ENCODE measurements around the gene CCDC24.

The CCDC24 gene

DNA sequence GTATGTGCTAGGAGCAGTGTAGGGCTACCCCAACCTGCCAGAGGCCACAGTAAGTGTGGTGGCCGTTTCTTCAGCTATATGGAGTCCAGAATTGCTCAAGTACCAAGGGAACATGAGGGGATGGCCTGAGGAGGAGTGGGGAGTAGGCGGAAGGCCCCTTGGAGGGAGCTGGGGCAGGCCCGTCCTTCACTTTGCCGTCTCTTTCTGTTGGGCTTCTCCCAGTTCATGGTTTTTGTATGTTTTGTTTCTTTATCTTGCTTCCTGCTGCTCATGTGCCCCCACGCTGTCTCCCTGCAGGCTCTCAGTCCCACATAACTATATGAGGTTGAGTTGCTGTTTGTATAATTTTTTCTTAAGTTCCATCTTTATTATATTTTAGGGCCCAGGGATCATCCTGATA, 27.5 kb upstream of the CCDC24 start:
- no peak for DNase-seq

DNA sequence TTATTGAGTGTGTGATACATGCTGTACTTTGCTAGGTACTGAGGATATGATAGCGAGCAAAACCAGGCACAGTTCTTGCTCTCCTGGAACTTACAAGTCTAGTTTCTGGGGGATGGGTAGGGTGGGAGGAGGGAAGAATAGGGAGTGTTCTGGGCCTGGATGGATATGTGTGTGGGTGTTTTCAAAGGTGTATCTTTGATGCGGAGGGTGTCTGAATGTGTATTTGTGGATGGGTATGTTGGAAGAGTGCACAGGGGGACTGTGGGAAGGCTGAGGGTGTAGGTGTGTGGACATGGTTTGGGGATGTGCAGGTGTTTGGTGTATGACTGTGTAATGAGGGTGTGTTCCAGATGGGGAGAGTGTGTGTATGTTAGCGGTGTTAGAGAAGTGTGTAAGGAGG, 26.1 kb upstream of the CCDC24 start:
- DNase-seq: no peak

DNA sequence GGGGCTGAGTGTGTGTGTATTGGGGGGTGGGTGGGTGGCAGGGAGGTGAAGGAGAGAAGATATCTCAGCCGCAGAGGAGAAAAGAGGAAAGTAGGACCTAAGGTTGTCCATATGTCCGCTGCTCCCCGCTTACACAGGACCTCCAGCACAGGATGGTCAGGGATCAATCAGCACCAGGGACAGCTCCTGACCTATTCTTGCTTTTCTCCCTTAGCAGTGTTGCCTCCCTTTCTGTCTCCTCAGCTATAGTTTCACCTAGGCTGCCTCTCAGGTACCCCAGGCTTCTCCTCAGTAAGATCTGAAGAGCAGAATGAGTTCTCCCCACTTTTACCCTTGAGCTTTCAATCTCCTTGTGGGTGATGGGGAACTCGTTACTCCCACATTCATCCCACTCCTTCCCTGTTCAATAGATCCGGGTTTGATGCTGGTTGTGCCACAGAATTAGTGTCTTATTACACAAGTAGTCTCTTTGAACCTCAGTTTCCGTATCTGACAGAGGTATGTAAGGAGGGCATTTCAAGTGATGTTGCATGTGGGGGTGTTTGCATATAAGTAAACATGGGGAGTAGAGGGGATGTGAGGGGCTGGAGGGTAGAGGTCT, 23.0 kb upstream of the CCDC24 start:
- no peak for DNase-seq

DNA sequence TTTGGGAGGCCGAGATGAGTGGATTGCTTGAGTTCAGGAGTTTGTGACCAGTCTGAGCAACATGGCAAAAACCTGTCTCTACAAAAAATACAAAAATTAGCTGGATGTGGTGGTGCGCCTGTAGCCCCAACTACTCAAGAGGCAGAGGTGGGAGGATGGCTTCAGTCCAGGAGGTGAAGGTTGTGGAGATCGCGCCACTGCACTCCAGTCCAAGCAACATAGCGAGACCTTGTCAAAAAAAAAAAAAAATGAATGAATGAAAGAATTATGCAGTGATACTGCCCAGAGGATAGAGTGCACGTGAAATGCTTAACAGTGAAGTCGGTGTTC, 22.0 kb upstream of the CCDC24 start:
- DNase-seq: no peak

DNA sequence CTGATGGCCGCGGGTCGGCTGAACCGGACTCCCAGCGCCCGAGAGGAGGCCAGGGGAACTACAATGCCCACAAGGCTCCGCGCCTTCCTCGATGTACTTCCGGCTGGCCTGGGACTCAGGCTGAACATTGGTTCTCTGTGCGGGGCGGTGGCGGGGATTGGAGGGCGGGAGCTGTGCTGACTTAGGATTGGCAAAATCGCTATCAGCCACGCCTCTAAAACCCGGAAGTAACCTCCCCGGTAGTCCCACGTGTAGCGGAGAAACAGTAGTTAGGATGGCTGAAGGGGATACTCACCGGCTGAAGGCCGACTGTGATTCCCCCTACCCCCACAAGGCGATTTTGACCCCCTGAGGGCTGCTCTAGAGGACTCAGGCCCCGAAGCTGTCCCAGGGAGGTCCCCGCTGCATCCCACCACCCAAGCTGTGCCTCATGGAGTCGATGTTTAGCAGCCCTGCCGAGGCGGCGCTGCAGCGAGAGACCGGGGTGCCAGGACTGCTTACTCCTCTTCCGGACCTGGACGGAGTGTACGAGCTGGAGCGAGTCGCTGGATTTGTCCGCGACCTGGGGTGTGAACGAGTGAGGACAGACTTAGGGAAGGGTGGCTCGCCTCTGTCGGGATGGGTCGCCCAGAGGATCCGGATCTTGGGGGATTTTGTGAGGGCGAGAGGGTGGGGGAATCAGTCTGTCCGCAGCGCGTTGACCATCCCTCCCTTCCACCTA, 21.5 kb upstream of the CCDC24 start, which contains the start of gene DPH2:
Gene DPH2 (plus strand): TSS at position 265 of the 721 bp plus-strand sequence. CDS start 166 bp downstream, at position 431.
- DNase-seq: peak; percentile 95

DNA sequence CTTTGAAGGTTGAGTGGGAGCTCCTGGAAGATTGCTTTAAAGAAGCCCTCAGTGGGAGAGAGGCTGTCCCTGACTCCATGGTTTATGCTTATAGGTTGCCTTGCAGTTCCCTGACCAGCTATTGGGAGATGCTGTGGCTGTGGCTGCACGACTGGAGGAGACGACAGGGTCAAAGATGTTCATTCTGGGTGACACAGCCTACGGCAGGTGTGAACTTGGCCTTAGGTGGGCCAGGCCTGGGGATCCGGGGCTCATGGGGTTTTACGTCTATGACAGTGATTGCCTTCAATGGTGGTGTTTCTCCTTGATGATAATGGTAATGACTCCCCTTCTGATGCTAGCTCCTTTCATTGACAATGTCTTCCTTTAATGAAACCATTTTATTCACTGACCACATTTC, 20.9 kb upstream of the CCDC24 start:
- no peak for DNase-seq

DNA sequence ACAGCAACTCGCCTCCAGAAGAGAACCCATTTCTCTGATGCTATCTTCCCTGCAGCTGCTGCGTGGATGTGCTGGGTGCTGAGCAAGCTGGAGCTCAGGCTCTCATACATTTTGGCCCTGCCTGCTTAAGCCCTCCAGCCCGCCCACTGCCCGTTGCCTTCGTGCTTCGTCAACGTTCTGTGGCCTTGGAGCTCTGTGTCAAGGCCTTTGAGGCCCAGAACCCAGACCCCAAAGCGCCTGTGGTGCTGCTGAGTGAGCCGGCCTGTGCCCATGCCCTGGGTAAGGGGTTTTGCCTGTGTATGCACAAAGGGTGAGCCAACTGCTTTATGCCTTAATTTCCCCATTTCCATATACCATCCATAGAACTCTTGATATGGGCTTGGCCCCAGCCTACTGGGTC, 20.5 kb upstream of the CCDC24 start:
- no peak for DNase-seq

DNA sequence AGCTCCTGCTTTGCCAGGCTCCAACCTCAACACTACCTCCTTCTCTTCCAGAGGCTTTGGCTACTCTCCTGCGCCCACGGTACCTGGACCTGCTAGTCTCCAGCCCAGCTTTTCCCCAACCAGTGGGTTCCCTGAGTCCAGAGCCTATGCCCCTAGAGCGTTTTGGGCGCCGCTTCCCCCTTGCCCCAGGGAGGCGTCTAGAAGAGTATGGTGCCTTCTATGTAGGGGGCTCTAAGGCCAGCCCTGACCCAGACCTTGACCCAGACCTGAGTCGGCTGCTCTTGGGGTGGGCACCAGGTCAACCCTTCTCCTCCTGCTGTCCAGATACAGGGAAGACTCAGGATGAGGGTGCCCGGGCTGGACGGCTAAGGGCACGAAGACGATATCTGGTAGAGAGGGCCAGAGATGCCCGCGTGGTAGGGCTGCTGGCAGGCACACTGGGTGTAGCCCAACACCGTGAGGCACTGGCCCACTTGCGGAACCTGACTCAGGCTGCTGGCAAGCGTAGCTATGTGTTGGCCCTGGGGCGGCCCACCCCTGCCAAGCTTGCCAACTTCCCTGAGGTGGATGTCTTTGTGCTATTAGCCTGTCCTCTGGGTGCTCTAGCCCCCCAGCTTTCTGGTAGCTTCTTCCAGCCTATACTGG, 19.9 kb upstream of the CCDC24 start:
- DNase-seq: no peak

DNA sequence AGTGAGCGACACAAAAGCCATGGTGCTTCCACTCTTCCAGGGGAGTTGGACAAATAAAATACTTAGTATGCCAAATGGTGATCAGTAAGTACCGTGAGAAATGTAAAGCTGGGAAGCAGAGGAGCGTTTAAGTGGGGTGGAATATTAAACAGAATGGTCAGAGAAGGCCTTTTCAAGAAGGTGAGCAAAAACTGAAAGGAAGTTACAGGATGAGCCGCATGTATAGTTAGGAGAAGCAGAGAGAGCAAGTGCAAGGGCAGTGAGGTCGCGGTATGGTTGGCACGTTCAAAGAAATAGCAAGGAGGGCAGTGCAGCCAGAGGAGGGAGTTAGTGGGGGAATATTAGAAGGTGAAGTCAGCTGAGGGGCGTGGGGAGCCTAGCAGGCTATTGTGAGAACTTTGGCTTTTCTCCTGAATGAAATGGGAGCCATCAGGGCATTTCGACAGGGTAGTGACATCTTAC, 17.4 kb upstream of the CCDC24 start:
- no peak for DNase-seq

DNA sequence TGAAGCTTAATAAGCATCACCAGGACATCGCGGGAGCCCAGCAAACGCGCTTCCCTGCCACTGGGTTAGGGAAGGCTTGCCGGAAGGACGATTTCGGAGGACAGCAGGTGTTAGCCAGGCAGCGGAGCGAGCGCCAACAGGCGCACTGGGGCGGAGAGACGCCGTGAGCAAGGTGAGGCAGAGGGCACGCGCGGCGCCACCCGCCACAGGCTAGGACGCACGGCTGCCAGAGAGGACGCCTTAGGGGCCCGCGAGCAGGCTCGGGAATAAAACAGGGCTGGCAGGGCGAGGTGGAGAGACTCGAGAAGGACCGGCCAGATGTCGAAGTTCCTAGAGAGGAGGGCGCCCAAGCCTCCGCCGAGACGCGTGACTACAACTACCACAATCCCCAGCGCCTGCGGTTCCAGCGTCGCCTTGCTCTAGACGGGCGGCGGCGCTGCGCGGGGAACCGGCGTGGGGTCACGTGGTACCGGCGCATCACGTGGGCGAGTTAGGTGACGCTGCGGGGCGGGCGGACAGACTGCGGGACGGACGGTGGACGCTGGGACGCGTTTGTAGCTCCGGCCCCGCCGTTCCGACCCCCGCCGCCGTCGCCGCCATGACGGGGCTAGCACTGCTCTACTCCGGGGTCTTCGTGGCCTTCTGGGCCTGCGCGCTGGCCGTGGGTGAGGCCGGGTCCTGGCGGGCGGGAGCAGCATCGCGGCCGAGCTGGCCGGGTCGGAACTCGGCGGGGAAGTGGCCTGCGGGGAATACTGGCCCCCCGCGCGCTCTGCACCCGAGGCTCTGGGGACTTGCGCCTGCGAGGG, 16.8 kb upstream of the CCDC24 start, which contains the start of gene ATP6V0B:
Gene ATP6V0B (plus strand): TSS at position 518 of the 806 bp plus-strand sequence. CDS start 81 bp downstream, at position 599.
- peak; percentile 98 for DNase-seq

DNA sequence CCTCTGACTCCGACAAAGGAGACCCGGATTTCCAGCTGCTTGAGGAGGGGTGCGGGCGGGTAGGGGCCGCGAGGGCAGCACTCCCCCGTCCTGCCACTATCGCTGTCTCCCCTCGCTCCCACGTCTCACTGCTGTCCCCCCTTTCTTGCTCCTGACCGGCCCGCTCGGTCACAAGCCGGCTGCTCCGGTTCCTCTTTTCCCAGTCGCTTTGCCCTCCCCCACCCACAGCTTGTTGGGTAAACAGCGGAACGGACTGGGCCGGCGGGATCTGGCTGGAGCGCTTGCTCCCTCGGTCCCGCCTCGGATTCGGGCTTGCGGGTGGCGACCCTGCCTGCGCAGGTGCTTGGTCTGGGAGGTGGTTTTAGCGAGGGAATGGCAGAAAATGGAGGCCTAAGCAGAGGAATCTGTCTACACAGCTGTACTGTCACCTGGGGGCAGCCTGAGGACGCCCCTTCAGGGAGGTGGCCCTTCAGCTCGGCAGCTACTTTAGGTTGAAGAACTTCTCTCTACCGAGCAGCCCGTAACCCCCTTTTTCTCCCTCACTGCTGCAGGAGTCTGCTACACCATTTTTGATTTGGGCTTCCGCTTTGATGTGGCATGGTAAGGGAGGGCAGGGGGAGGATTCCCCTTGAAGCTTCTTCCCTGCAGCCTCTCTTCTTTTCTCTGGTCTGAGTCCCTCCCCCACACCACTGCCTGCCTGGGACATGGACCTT, 16.0 kb upstream of the CCDC24 start:
- DNase-seq: peak; percentile 71

DNA sequence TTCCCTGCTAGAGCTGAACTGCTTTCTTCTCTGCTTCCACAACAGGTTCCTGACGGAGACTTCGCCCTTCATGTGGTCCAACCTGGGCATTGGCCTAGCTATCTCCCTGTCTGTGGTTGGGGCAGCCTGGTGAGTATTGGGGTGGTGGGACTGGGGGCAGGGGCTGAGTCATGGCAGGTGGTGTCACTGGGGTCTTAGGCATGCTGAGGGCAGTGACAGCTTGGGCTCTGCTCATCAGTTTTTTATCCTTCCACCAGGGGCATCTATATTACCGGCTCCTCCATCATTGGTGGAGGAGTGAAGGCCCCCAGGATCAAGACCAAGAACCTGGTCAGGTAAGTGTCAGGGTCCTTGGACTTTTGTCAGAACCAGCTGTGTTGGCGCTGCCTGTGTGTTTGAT, 15.4 kb upstream of the CCDC24 start:
- no peak for DNase-seq

DNA sequence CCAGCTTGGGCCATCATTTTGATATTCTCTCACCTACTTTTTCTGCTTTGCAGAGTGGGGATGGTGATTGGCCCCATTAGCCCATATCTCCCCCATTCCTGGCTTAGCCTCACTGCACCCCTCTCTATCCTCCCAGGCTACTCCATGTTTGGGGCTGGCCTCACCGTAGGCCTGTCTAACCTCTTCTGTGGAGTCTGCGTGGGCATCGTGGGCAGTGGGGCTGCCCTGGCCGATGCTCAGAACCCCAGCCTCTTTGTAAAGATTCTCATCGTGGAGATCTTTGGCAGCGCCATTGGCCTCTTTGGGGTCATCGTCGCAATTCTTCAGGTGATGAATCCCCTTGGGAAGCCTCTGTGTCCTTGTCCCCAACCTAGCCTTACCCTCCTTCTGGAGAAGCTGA, 14.5 kb upstream of the CCDC24 start:
- DNase-seq: no peak

DNA sequence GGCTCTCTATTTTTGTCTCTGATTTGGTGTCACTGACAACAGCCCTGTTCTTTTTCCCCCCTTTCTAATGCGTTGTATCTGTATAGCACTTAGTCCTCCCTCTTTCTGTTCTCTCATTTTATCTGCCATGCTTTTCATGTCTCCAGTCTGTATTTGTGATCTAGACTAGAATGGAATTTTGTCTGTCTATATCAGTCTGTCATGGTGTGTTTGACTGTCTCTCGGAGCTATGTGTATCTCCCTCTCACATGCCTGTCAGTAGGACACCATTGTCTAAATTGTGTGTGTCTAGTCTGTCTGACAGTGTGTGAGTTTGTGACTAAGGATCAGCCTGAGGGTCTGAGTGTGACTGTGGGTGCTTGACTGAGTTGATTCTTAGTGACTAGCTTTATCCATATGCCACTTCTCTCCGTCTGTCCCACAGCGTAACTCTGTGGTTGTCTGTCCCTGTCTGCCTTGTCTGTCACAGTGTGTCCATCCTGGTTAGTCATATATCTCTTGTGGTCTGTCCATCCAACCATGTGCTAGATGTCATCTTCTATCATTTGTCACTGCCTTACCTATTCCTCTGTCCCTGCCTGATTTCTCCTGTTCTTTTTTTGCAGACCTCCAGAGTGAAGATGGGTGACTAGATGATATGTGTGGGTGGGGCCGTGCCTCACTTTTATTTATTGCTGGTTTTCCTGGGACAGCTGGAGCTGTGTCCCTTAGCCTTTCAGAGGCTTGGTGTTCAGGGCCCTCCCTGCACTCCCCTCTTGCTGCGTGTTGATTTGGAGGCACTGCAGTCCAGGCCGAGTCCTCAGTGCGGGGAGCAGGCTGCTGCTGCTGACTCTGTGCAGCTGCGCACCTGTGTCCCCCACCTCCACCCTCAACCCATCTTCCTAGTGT, 13.8 kb upstream of the CCDC24 start:
- no peak for DNase-seq

DNA sequence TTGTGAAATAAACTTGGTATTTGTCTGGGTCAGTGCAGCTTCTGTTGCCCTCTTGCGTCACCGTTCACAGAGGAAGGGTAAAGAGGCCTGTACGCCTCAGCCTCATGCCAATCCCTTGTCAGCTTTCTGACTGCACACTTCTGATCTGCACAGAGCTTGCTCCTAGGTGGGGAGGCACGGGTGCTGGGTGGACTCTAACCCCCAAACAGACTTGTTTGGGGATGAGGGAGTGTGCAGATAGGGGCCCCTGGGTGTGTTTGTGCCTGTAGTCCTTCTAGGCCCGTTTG, 13.2 kb upstream of the CCDC24 start:
- no peak for DNase-seq

DNA sequence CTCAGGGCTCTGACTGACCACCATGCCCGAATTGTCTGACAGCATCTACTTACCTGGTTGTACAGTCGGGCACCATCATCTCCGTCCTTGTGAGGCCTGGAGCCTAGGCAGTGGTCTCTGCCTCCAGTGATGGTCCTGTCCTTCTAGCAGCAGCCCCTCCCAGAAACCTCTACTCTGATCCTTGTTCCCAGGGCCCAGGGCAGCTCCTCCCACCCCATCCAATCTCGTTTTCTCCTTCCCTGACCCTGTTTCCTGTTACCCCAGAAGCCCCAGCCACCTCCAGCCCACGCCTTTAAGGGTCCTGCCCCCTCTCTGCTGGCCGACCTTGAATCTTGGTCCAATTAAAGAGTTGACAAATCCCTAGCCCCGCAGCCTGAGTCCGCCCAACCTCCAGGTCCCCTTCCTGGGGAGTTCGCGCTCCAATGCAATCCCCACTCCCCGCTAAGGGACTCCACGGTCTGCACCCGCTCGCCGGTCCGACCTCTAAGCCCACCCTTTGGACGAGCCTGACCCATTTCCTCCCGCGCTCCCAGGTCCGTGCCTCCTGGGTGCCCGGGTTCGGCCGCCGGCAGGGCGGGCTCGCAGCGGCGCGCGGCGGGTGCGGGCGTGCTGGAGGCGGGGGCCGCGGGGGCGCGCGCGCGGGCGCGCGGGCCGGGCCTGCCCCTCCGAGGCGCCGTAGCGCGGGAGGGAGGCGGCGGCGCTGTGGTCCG, 12.7 kb upstream of the CCDC24 start, which contains the start of gene B4GALT2:
Gene B4GALT2 (plus strand): TSS at position 660 of the 710 bp plus-strand sequence. CDS start 1,951 bp downstream, outside the sequence.
- peak; percentile 77 for DNase-seq

DNA sequence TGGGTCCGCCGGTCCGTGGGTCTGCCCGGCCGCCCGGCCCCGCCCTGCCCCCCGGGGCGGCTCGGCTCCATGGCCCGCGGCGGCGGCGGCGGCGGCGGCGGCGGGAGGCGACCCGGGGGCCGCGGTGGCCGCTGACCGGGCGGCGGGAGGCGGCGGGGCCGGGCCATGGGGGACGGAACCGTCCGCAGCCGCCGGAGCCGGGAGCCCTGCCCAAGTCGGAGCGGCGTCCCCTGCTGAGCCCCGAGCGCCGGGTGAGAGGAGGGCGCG, 12.2 kb upstream of the CCDC24 start:
- DNase-seq: no peak

DNA sequence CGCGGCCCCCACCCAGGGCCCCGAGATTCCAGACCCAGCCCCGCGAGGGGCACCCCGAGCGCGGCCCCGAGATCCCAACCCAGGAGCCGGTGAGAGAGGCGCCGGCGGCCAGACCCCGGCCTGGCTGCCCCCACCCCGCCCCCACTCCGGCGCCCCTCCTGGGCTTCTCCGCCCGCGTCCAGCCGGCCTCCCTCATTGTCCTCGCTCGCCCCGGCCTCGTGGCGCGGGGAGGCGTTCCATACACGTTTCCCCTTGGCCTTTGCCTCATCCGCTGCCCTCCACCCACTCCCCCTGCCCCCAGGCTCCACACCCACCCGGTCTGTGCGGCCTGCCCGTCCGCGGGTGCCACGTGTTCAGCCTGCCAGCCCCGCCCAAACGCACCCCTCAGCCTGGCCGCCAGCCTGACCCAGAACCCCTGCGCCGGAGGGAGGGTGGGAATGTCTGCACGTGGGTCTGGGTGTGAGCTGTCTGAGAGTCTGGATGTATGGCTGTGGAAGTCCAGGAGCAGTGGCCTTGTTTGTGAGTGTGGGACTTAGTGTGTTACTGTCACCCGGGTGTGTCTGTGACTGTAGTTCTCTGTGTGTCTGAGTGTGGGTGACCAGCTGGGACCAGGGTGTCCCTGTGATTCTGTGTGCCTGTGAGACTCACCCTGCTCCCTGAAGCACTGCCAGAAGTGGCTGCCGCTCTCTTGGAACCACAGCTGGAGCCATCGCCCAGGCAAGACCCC, 11.7 kb upstream of the CCDC24 start:
- DNase-seq: peak; percentile 79

DNA sequence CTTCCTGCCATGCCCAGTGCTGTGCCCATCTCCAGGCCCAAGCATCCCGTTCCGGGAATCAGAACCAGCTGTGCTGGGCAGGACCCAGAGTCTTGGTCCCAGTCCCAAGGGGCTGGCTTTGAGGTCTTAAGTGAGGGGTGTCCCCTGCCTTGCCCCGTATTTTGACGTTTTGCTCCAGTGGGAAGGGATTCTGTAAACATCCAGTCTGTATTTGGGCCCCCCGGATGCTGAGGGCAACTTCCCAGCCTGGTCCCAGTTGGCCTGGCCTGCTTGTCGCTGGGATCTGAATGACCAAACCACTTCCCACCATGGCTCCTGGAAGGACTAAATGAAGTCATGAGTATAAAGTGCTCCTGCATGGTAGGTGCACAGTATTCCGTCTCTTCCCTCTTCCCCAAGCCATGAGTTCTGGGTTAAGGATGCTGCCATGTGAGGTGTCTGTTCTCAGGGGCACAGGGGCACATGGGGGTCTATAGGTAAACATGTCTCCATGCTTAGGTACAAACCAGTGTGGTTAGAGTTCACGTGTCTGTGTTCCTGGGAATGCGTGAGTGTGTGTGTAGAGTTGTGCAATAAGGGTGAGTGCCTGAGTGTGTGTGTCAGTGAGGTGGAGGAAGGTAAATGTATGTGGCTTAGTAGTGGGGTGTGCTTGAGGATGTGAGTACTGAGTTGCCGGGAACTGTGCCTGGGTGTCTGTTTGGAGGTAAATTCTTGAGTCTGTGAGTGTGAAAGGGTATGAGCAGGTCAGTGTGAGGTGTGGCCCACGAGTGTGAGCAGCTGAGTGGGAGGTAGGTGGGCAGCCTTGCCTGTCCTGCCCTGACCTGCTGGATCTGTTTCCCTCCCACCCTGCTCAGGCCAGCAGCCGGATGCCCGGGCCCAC, 10.9 kb upstream of the CCDC24 start:
- DNase-seq: no peak

DNA sequence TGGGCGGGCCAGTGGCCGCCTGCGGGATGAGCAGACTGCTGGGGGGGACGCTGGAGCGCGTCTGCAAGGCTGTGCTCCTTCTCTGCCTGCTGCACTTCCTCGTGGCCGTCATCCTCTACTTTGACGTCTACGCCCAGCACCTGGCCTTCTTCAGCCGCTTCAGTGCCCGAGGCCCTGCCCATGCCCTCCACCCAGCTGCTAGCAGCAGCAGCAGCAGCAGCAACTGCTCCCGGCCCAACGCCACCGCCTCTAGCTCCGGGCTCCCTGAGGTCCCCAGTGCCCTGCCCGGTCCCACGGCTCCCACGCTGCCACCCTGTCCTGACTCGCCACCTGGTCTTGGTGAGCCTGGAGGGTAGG, 10.3 kb upstream of the CCDC24 start:
- no peak for DNase-seq
